ENCODE results near the gene SELENOT. TPM values are rescaled to one million over a fixed set of nuclear protein-coding genes. Genes with fewer than 3 reads are reported as not detected.

SELENOT gene
- total RNA-seq, 1 donor from 2014 or later = 63.9 TPM

- DNase-seq (ENCODE audit: low read depth, low spot score) = no peak
- Mint-ChIP-seq H3K9me3 (no peaks in the 10 kb centered on the region), H3K27me3 (ENCODE audit: low read depth) (no peaks in the 10 kb centered on the region), H3K4me1 (no peaks in the 10 kb centered on the region), H3K4me3 (no peak overlapping the region), H3K27ac (ENCODE audit: unreplicated experiment) (no peak overlapping the region), H3K36me3 (ENCODE audit: low read depth) (peaks cover 13% of the 10 kb centered on the region)
- TF ChIP-seq CTCF (conservative IDR thresholded peaks at IDR 0.05) = no peak
Measured at GRCh38 chr3:150567328-150567727, 35.8 kb upstream of the SELENOT start.

- Mint-ChIP-seq H3K4me3 (no peak overlapping the region), H3K4me1 (no peaks in the 10 kb centered on the region), H3K27me3 (ENCODE audit: low read depth) (no peaks in the 10 kb centered on the region), H3K36me3 (ENCODE audit: low read depth) (peaks cover 3% of the 10 kb centered on the region), H3K27ac (ENCODE audit: unreplicated experiment) (no peak overlapping the region), H3K9me3 (no peaks in the 10 kb centered on the region)
- no peak for DNase-seq (ENCODE audit: low read depth, low spot score)
- TF ChIP-seq CTCF (conservative IDR thresholded peaks at IDR 0.05) = no peak
Measured at GRCh38 chr3:150577855-150578254, 25.3 kb upstream of the SELENOT start.

GRCh38 chr3:150581174-150581573 lies 21.9 kb upstream of the SELENOT start:
- DNase-seq (ENCODE audit: low read depth, low spot score) = no peak
- Mint-ChIP-seq H3K4me1 (no peaks in the 10 kb centered on the region), H3K27me3 (ENCODE audit: low read depth) (no peaks in the 10 kb centered on the region), H3K4me3 (no peak overlapping the region), H3K9me3 (no peaks in the 10 kb centered on the region), H3K27ac (ENCODE audit: unreplicated experiment) (no peak overlapping the region), H3K36me3 (ENCODE audit: low read depth) (peaks cover 7% of the 10 kb centered on the region)
- TF ChIP-seq CTCF (conservative IDR thresholded peaks at IDR 0.05) = no peak

- Mint-ChIP-seq H3K4me3 (no peak overlapping the region), H3K36me3 (ENCODE audit: low read depth) (peaks cover 4% of the 10 kb centered on the region), H3K9me3 (no peaks in the 10 kb centered on the region), H3K27ac (ENCODE audit: unreplicated experiment) (no peak overlapping the region), H3K27me3 (ENCODE audit: low read depth) (no peaks in the 10 kb centered on the region), H3K4me1 (no peaks in the 10 kb centered on the region)
- no peak for DNase-seq (ENCODE audit: low read depth, low spot score)
- no peak for TF ChIP-seq CTCF (conservative IDR thresholded peaks at IDR 0.05)
Measured at GRCh38 chr3:150582620-150583019, 20.5 kb upstream of the SELENOT start.

GRCh38 chr3:150583028-150583427 lies 20.1 kb upstream of the SELENOT start:
- H3K4me1 Mint-ChIP-seq = no peaks in the 10 kb centered on the region
- no peak for TF ChIP-seq CTCF (conservative IDR thresholded peaks at IDR 0.05)
- no peaks in the 10 kb centered on the region for H3K27me3 Mint-ChIP-seq (ENCODE audit: low read depth)
- no peak overlapping the region for H3K4me3 Mint-ChIP-seq
- H3K9me3 Mint-ChIP-seq = no peaks in the 10 kb centered on the region
- peaks cover 4% of the 10 kb centered on the region for H3K36me3 Mint-ChIP-seq (ENCODE audit: low read depth)
- H3K27ac Mint-ChIP-seq (ENCODE audit: unreplicated experiment) = no peak overlapping the region
- DNase-seq (ENCODE audit: low read depth, low spot score) = no peak
